H9 (cell line): ENCODE data around the gene HMCN1. TPM values are rescaled to one million over a fixed set of nuclear protein-coding genes. Genes with fewer than 3 reads are reported as not detected.

ENCODE experiments used
- DNase-seq: peaks from one replicate; pipeline ENCODE4 v3.0.0-alpha.2; 2017
- H2AFZ ChIP-seq: one replicate; pipeline ENCODE4 v1.6.1; 2013; ENCODE audit warnings: mild to moderate bottlenecking, low read length, control low read depth, moderate library complexity
- H2AK5ac ChIP-seq: 2 replicates; pipeline ENCODE4 v1.6.1; 2013; ENCODE audit warnings: low read length, control low read depth, mixed read lengths; ENCODE audit not compliant: insufficient read length
- H2BK120ac ChIP-seq: one replicate; pipeline ENCODE4 v1.6.1; 2013; ENCODE audit warnings: low read depth, mild to moderate bottlenecking, low read length, control low read depth, inconsistent platforms; ENCODE audit not compliant: poor library complexity, severe bottlenecking
- H2BK12ac ChIP-seq: 2 replicates; pipeline ENCODE4 v1.6.1; 2013; ENCODE audit warnings: low read length, control low read depth, mixed read lengths, low read depth; ENCODE audit not compliant: insufficient read length
- H2BK15ac ChIP-seq: 2 replicates; pipeline ENCODE4 v1.6.1; 2013; ENCODE audit warnings: low read depth, low read length, control low read depth
- H2BK20ac ChIP-seq: one replicate; pipeline ENCODE4 v1.6.1; 2013; ENCODE audit warnings: low read depth, mild to moderate bottlenecking, low read length, control low read depth, inconsistent platforms; ENCODE audit not compliant: poor library complexity, severe bottlenecking
- H2BK5ac ChIP-seq: 2 replicates; pipeline ENCODE4 v1.6.1; 2013; ENCODE audit warnings: low read length, control low read depth, mixed read lengths; ENCODE audit not compliant: insufficient read length
- H3K14ac ChIP-seq: 2 replicates; pipeline ENCODE4 v1.6.1; 2013; ENCODE audit warnings: low read length, control low read depth; ENCODE audit not compliant: insufficient read depth
- H3K18ac ChIP-seq: 2 replicates; pipeline ENCODE4 v1.6.1; 2013; ENCODE audit warnings: low read depth, mild to moderate bottlenecking, mixed read lengths, low read length, control low read depth; ENCODE audit not compliant: insufficient read length
- H3K23ac ChIP-seq: 2 replicates; pipeline ENCODE4 v1.6.1; 2013; ENCODE audit warnings: low read length, control low read depth, mixed read lengths, low read depth; ENCODE audit not compliant: insufficient read length
- H3K23me2 ChIP-seq: 2 replicates; pipeline ENCODE4 v1.6.1; 2013; ENCODE audit warnings: low read depth, mild to moderate bottlenecking, mixed read lengths, low read length, control low read depth; ENCODE audit not compliant: insufficient read length, poor library complexity, severe bottlenecking
- H3K27ac ChIP-seq: 2 replicates; pipeline ENCODE4 v1.5.1; 2013; ENCODE audit warnings: low read length, control low read depth, mixed read lengths, low read depth; ENCODE audit not compliant: insufficient read length
- H3K27me3 ChIP-seq: 2 replicates; pipeline ENCODE4 v1.6.1; 2013; ENCODE audit warnings: low read length, control low read depth, inconsistent platforms; ENCODE audit not compliant: insufficient read depth
- H3K4ac ChIP-seq: 2 replicates; pipeline ENCODE4 v1.6.1; 2013; ENCODE audit warnings: low read depth, mild to moderate bottlenecking, control low read depth, inconsistent platforms, low read length, moderate library complexity
- H3K4me1 ChIP-seq: 2 replicates; pipeline ENCODE4 v1.6.1; 2013; ENCODE audit warnings: low read length, control low read depth, inconsistent platforms; ENCODE audit not compliant: insufficient read depth
- H3K4me2 ChIP-seq: 2 replicates; pipeline ENCODE4 v1.6.1; 2013; ENCODE audit warnings: low read length, control low read depth, mixed read lengths; ENCODE audit not compliant: insufficient read length, insufficient read depth
- H3K56ac ChIP-seq: 2 replicates; pipeline ENCODE4 v1.6.1; 2013; ENCODE audit warnings: low read depth, mild to moderate bottlenecking, mixed read lengths, low read length, control low read depth; ENCODE audit not compliant: insufficient read length
- H3K79me1 ChIP-seq: 2 replicates; pipeline ENCODE4 v1.6.1; 2013; ENCODE audit warnings: low read depth, mild to moderate bottlenecking, moderate library complexity, low read length, control low read depth, inconsistent platforms; ENCODE audit not compliant: insufficient read depth, poor library complexity, severe bottlenecking
- H3K79me2 ChIP-seq: 2 replicates; pipeline ENCODE4 v1.6.1; 2013; ENCODE audit warnings: low read length, control low read depth, inconsistent platforms; ENCODE audit not compliant: insufficient read depth
- H3K9ac ChIP-seq: 2 replicates; pipeline ENCODE4 v1.6.1; 2013; ENCODE audit warnings: low read length, control low read depth, mixed read lengths; ENCODE audit not compliant: insufficient read length; ENCODE audit errors: extremely low read depth
- H3K9me3 ChIP-seq: one replicate; pipeline ENCODE4 v1.6.1; 2013; ENCODE audit warnings: low read depth, low read length, inconsistent platforms; ENCODE audit not compliant: control insufficient read depth
- H3T11ph ChIP-seq: one replicate; pipeline ENCODE4 v1.6.1; 2013; ENCODE audit warnings: mild to moderate bottlenecking, low read length, control low read depth, inconsistent platforms
- H4K20me1 ChIP-seq: one replicate; pipeline ENCODE4 v1.6.1; 2013; ENCODE audit not compliant: control insufficient read depth, insufficient read length, insufficient read depth
- H4K5ac ChIP-seq: 2 replicates; pipeline ENCODE4 v1.6.1; 2013; ENCODE audit warnings: low read depth, mild to moderate bottlenecking, mixed read lengths, low read length, control low read depth; ENCODE audit not compliant: insufficient read length
- H4K8ac ChIP-seq: replicated peaks from 2 replicates; pipeline ENCODE4 v1.6.1; 2013; ENCODE audit warnings: low read length, control low read depth, mixed read lengths, low read depth; ENCODE audit not compliant: insufficient read length
- H4K91ac ChIP-seq: 2 replicates; pipeline ENCODE4 v1.6.1; 2013; ENCODE audit warnings: low read depth, mild to moderate bottlenecking, moderate library complexity, mixed read lengths, low read length, control low read depth; ENCODE audit not compliant: insufficient read length
- H3K27ac Mint-ChIP-seq, 3 experiments: 2 replicates in 2 of 3; 3 replicates in 1 of 3; pipeline ENCODE4 v1.8.0; 2020 to 2021; ENCODE audit warnings: mixed read lengths in 3 of 3, mild to moderate bottlenecking in 1 of 3, moderate library complexity in 1 of 3
- H3K27me3 Mint-ChIP-seq: 2 replicates; pipeline ENCODE4 v1.8.0; 2021; ENCODE audit warnings: low read depth, mild to moderate bottlenecking, moderate library complexity, mixed read lengths
- H3K36me3 Mint-ChIP-seq, 3 experiments: 2 replicates in 2 of 3; 3 replicates in 1 of 3; pipeline ENCODE4 v1.8.0; 2020 to 2021; ENCODE audit warnings: low read depth in 3 of 3, mixed read lengths in 3 of 3; ENCODE audit not compliant: insufficient read depth in 1 of 3
- H3K4me1 Mint-ChIP-seq, 2 experiments: 2 replicates each; pipeline ENCODE4 v1.8.0; 2020; ENCODE audit warnings: mixed read lengths in 2 of 2
- H3K4me3 Mint-ChIP-seq, 2 experiments: 2 replicates in 1 of 2; 3 replicates in 1 of 2; pipeline ENCODE4 v1.8.0; 2020 to 2021; ENCODE audit warnings: mild to moderate bottlenecking in 2 of 2, mixed read lengths in 2 of 2, moderate library complexity in 1 of 2
- H3K9me3 Mint-ChIP-seq, 2 experiments: 2 replicates in 1 of 2; 3 replicates in 1 of 2; pipeline ENCODE4 v1.8.0; 2020; ENCODE audit warnings: mild to moderate bottlenecking in 2 of 2, mixed read lengths in 2 of 2, moderate library complexity in 1 of 2
- CTCF ChIP-seq: fragments of 200-600 bp; sonication (generic); conservative IDR thresholded peaks from 3 replicates; pipeline ENCODE4 v1.8.0; 2021; ENCODE audit warnings: antibody characterized with exemption, mild to moderate bottlenecking
- total RNA-seq: library from RNA; stranded (reverse); gene quantifications from 2 replicates; pipeline ENCODE4 v1.2.1, GENCODE V29; 2021

Gene HMCN1
- total RNA-seq, 1 experiment from 2014 or later = 3.3 TPM

- Histone ChIP-seq H3K56ac (no peak overlapping the region), H3K27me3 (no peaks in the 10 kb centered on the region), H3K14ac (no peak overlapping the region), H2BK20ac (no peak overlapping the region), H3T11ph (no peak overlapping the region), H3K4ac (no peak overlapping the region), H4K20me1 (no peaks in the 10 kb centered on the region), H3K4me1 (no peaks in the 10 kb centered on the region; the same call in none of the 2 replicates), H2BK15ac (no peak overlapping the region), H3K9me3 (no peaks in the 10 kb centered on the region), H3K23me2 (no peaks in the 10 kb centered on the region), H3K18ac (no peak overlapping the region), H4K91ac (no peak overlapping the region), H3K23ac (no peak overlapping the region), H2AFZ (no peak overlapping the region), H2BK12ac (no peak overlapping the region), H2BK120ac (no peak overlapping the region), H3K4me2 (no peak overlapping the region), H2AK5ac (no peak overlapping the region), H4K8ac (no peak overlapping the region), H3K79me1 (no peaks in the 10 kb centered on the region), H4K5ac (no peak overlapping the region), H2BK5ac (no peak overlapping the region), H3K79me2 (no peaks in the 10 kb centered on the region), H3K27ac (no peak overlapping the region), H3K9ac (no peak overlapping the region)
- Mint-ChIP-seq H3K27me3 (no peaks in the 10 kb centered on the region), H3K36me3 (no peaks in the 10 kb centered on the region), H3K4me3 (no peak overlapping the region), H3K4me1 (peaks cover 7 to 8% of the 10 kb centered on the region in 2 experiments; a peak in 3 of 4 replicates), H3K9me3 (no peaks in the 10 kb centered on the region), H3K27ac (no peak overlapping the region)
- no peak for DNase-seq
- no peak for TF ChIP-seq CTCF
Observed at GRCh38 chr1:185861630-185862029, 127.4 kb downstream of the HMCN1 start.
